Measurements from ENCODE around the gene ENSA.
"Not testable (repeated sequence)": the region's sequence is repeated elsewhere in the genome, so short reads cannot be mapped to it uniquely, and the experiment has no call there.

Gene ENSA

GRCh38 chr1:150574260-150575071, 54.9 kb downstream of the ENSA start:
- H3K9me3 ChIP-seq (ENCODE audit: control insufficient read depth, low read length) = no peaks in the 10 kb centered on the region
- 92 to 96% methylated on average over 4 of the region's 6 CpGs for whole genome bisulfite sequencing, 2 experiments (ENCODE audit: insufficient coverage in 2 of 2)
- peaks cover 76% of the 10 kb centered on the region for H3K36me3 ChIP-seq (ENCODE audit: control insufficient read depth, insufficient read depth, low read length)
- H3K4me1 ChIP-seq (ENCODE audit: control insufficient read depth, insufficient read depth, low read length, poor library complexity, severe bottlenecking) = peaks cover 25% of the 10 kb centered on the region
- peak overlapping the region; percentile 39 for H3K27ac ChIP-seq (ENCODE audit: low read depth, low read length, severe bottlenecking)
- H3K4me3 ChIP-seq (ENCODE audit: extremely low read depth, insufficient read depth, low read length, poor library complexity, severe bottlenecking) = peak overlapping the region; percentile 79

GRCh38 chr1:150573648-150574071, 55.8 kb downstream of the ENSA start:
- H3K4me3 ChIP-seq (ENCODE audit: extremely low read depth, insufficient read depth, low read length, poor library complexity, severe bottlenecking); H3K9me3 ChIP-seq (ENCODE audit: control insufficient read depth, low read length): not testable (repeated sequence)
- WGBS, 2 experiments (ENCODE audit: insufficient coverage in 2 of 2) = 95 to 97% methylated on average over 9 to 12 of the region's 13 CpGs
- H3K36me3 ChIP-seq (ENCODE audit: control insufficient read depth, insufficient read depth, low read length) = peaks cover 76% of the 10 kb centered on the region
- peaks cover 33% of the 10 kb centered on the region for H3K4me1 ChIP-seq (ENCODE audit: control insufficient read depth, insufficient read depth, low read length, poor library complexity, severe bottlenecking)
- peak overlapping the region; percentile 54 for H3K27ac ChIP-seq (ENCODE audit: low read depth, low read length, severe bottlenecking)

- H3K27ac ChIP-seq (ENCODE audit: low read depth, low read length, severe bottlenecking) = peak overlapping the region; percentile 54
- H3K4me3 ChIP-seq (ENCODE audit: extremely low read depth, insufficient read depth, low read length, poor library complexity, severe bottlenecking) = no peak overlapping the region
- no peaks in the 10 kb centered on the region for H3K9me3 ChIP-seq (ENCODE audit: control insufficient read depth, low read length)
- 96 to 100% methylated on average over 2 to 4 of the region's 4 CpGs for WGBS, 2 experiments (ENCODE audit: insufficient coverage in 2 of 2)
- H3K36me3 ChIP-seq (ENCODE audit: control insufficient read depth, insufficient read depth, low read length) = peaks cover 73% of the 10 kb centered on the region
- peaks cover 39% of the 10 kb centered on the region for H3K4me1 ChIP-seq (ENCODE audit: control insufficient read depth, insufficient read depth, low read length, poor library complexity, severe bottlenecking)
Measured at GRCh38 chr1:150572918-150573647, 56.3 kb downstream of the ENSA start.
